Esophagus muscularis mucosa (tissue), 3 donors: ENCODE measurements around the gene PRSS33.

ENCODE experiments used
- POLR2AphosphoS5 ChIP-seq, 2 donors: sonication (generic); formaldehyde crosslinking; IDR thresholded peaks; one replicate each; pipeline ENCODE4 v1.6.1; 2017; ENCODE audit warnings: antibody characterized with exemption in 2 of 2
- TF ChIP-seq, protein P1 (sequence below), 3 experiments: fragments of 200-600 bp in 2 of 3; fragments of 450-650 bp in 1 of 3; sonication (generic) in 2 of 3; IDR thresholded peaks; one replicate each; pipeline ENCODE4 v1.5.1; 2017 to 2019; ENCODE audit warnings: antibody characterized with exemption in 3 of 3, mild to moderate bottlenecking in 2 of 3, moderate library complexity in 1 of 3

GRCh38 chr16:2748757-2749455, 38.5 kb downstream of the PRSS33 start:
- TF ChIP-seq, protein P1, sequence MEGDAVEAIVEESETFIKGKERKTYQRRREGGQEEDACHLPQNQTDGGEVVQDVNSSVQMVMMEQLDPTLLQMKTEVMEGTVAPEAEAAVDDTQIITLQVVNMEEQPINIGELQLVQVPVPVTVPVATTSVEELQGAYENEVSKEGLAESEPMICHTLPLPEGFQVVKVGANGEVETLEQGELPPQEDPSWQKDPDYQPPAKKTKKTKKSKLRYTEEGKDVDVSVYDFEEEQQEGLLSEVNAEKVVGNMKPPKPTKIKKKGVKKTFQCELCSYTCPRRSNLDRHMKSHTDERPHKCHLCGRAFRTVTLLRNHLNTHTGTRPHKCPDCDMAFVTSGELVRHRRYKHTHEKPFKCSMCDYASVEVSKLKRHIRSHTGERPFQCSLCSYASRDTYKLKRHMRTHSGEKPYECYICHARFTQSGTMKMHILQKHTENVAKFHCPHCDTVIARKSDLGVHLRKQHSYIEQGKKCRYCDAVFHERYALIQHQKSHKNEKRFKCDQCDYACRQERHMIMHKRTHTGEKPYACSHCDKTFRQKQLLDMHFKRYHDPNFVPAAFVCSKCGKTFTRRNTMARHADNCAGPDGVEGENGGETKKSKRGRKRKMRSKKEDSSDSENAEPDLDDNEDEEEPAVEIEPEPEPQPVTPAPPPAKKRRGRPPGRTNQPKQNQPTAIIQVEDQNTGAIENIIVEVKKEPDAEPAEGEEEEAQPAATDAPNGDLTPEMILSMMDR (IDR thresholded peaks at IDR 0.05) = no peak
- no peak for TF ChIP-seq POLR2AphosphoS5 (IDR thresholded peaks at IDR 0.05)
